Neural cell (in vitro differentiated cells): Measurements from ENCODE around the gene CUBN.

ENCODE experiments used
- EP300 ChIP-seq: fragments of 450-650 bp; conservative IDR thresholded peaks from 2 replicates; pipeline ENCODE4 v1.6.1; 2014; ENCODE audit warnings: antibody characterized with exemption, mild to moderate bottlenecking, moderate library complexity; ENCODE audit not compliant: poor library complexity, severe bottlenecking
- EZH2 ChIP-seq: fragments of 200-600, 300-800 bp; shearing (Covaris generic), sonication (generic); IDR thresholded peaks from 2 replicates; pipeline ENCODE4 v1.6.1; 2014; ENCODE audit warnings: antibody characterized with exemption, low read length, borderline replicate concordance, mild to moderate bottlenecking; ENCODE audit not compliant: insufficient read depth, poor library complexity, severe bottlenecking
- MXI1 ChIP-seq: fragments of 450-650 bp; conservative IDR thresholded peaks from 2 replicates; pipeline ENCODE4 v1.6.1; 2014; ENCODE audit warnings: antibody characterized with exemption, mild to moderate bottlenecking; ENCODE audit not compliant: poor library complexity, severe bottlenecking
- POLR2AphosphoS5 ChIP-seq: IDR thresholded peaks from 2 replicates; pipeline ENCODE4 v1.6.1; 2012
- RAD21 ChIP-seq: fragments of 450-650 bp; conservative IDR thresholded peaks from 2 replicates; pipeline ENCODE4 v1.6.1; 2014; ENCODE audit warnings: antibody characterized with exemption, mild to moderate bottlenecking, moderate library complexity
- SMC3 ChIP-seq: fragments of 450-650 bp; conservative IDR thresholded peaks from 2 replicates; pipeline ENCODE4 v1.6.1; 2014; ENCODE audit warnings: antibody characterized with exemption, mild to moderate bottlenecking, moderate library complexity; ENCODE audit not compliant: poor library complexity
- TAF1 ChIP-seq: IDR thresholded peaks from 2 replicates; pipeline ENCODE4 v1.6.1; 2012; ENCODE audit warnings: low read depth
- TF ChIP-seq, protein P1 (sequence below): fragments of 450-650 bp; IDR thresholded peaks from 2 replicates; pipeline ENCODE4 v1.5.1; 2014; ENCODE audit warnings: antibody characterized with exemption, mild to moderate bottlenecking, moderate library complexity; ENCODE audit not compliant: poor library complexity, severe bottlenecking
- TF ChIP-seq, protein P2 (sequence below): IDR thresholded peaks from 2 replicates; pipeline ENCODE4 v1.6.1; 2012; ENCODE audit warnings: borderline replicate concordance

DNA sequence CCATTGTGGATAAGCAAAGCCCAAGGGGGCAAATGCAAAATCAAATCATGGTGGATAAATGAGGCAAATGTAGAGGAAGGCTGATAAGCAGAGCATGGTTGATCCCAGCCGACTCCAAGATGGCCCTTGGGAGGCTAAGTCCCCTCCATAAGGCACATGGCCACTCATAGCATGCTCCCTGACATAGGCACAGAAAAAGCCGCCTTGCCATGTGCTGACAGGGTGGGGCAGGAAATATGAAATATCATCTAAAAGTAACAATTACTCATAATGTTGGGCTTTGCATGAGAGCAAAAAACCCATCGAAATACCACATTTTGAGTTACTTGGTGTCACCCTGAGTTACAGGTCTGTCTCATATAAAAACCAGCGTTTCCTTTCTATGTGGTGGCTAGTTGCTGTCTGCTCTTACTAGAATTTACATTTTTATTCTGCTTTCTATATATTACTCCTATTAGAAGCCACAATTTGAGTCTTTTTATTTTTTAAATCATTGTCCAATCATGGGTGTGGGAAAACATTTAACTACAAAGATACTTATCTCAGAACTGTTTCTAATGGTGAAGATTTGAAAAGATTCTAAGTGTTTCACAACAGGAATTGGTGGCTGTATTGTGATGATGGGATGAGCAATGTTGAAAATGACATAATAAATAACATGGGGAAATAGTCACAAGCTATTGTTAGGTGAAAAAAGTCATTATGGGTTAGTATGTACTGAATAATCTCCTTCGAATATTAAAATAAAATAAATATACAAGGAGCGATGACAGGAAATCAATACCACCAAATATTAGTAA, 102.7 kb downstream of the CUBN start:
- TF ChIP-seq, protein P1, sequence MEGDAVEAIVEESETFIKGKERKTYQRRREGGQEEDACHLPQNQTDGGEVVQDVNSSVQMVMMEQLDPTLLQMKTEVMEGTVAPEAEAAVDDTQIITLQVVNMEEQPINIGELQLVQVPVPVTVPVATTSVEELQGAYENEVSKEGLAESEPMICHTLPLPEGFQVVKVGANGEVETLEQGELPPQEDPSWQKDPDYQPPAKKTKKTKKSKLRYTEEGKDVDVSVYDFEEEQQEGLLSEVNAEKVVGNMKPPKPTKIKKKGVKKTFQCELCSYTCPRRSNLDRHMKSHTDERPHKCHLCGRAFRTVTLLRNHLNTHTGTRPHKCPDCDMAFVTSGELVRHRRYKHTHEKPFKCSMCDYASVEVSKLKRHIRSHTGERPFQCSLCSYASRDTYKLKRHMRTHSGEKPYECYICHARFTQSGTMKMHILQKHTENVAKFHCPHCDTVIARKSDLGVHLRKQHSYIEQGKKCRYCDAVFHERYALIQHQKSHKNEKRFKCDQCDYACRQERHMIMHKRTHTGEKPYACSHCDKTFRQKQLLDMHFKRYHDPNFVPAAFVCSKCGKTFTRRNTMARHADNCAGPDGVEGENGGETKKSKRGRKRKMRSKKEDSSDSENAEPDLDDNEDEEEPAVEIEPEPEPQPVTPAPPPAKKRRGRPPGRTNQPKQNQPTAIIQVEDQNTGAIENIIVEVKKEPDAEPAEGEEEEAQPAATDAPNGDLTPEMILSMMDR = no peak
- TF ChIP-seq TAF1 (no peak), EZH2 (no peak), EP300 (no peak), POLR2AphosphoS5 (no peak), SMC3 (no peak), RAD21 (no peak), MXI1 (no peak)
- TF ChIP-seq, protein P2, sequence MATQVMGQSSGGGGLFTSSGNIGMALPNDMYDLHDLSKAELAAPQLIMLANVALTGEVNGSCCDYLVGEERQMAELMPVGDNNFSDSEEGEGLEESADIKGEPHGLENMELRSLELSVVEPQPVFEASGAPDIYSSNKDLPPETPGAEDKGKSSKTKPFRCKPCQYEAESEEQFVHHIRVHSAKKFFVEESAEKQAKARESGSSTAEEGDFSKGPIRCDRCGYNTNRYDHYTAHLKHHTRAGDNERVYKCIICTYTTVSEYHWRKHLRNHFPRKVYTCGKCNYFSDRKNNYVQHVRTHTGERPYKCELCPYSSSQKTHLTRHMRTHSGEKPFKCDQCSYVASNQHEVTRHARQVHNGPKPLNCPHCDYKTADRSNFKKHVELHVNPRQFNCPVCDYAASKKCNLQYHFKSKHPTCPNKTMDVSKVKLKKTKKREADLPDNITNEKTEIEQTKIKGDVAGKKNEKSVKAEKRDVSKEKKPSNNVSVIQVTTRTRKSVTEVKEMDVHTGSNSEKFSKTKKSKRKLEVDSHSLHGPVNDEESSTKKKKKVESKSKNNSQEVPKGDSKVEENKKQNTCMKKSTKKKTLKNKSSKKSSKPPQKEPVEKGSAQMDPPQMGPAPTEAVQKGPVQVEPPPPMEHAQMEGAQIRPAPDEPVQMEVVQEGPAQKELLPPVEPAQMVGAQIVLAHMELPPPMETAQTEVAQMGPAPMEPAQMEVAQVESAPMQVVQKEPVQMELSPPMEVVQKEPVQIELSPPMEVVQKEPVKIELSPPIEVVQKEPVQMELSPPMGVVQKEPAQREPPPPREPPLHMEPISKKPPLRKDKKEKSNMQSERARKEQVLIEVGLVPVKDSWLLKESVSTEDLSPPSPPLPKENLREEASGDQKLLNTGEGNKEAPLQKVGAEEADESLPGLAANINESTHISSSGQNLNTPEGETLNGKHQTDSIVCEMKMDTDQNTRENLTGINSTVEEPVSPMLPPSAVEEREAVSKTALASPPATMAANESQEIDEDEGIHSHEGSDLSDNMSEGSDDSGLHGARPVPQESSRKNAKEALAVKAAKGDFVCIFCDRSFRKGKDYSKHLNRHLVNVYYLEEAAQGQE = no peak
